Esophagus muscularis mucosa (tissue), 4 donors: ENCODE data around the gene TJP2.

ENCODE experiments used
- CTCF ChIP-seq, 3 experiments: fragments of 200-600 bp in 2 of 3; fragments of 450-650 bp in 1 of 3; sonication (generic) in 2 of 3; IDR thresholded peaks; one replicate each; pipeline ENCODE4 v1.5.1; 2017 to 2019; ENCODE audit warnings: antibody characterized with exemption in 3 of 3, mild to moderate bottlenecking in 2 of 3, moderate library complexity in 1 of 3
- EP300 ChIP-seq: sonication (generic); formaldehyde crosslinking; IDR thresholded peaks from one replicate; pipeline ENCODE4 v1.6.1; 2017; ENCODE audit warnings: antibody characterized with exemption
- POLR2A ChIP-seq: fragments of 450-650 bp; IDR thresholded peaks from one replicate; pipeline ENCODE4 v1.6.1; 2017; ENCODE audit warnings: antibody characterized with exemption, moderate library complexity, mild to moderate bottlenecking, low read depth
- POLR2AphosphoS5 ChIP-seq, 2 donors: sonication (generic); formaldehyde crosslinking; IDR thresholded peaks; one replicate each; pipeline ENCODE4 v1.6.1; 2017; ENCODE audit warnings: antibody characterized with exemption in 2 of 2

- TF ChIP-seq POLR2AphosphoS5 (IDR thresholded peaks at IDR 0.05) (no peak), CTCF (IDR thresholded peaks at IDR 0.05) (no peak), POLR2A (no peak), EP300 (no peak)
Observed at GRCh38 chr9:69171517-69171916, 2.6 kb upstream of the TJP2 start.
